Astrocyte (in vitro differentiated cells and primary cell): ENCODE measurements around the gene FLNC.

Experiments
- CTCF ChIP-seq: IDR thresholded peaks from 2 replicates; pipeline ENCODE4 v1.5.1; 2011; ENCODE audit warnings: low read depth, mild to moderate bottlenecking, inconsistent platforms, low read length, moderate library complexity; ENCODE audit not compliant: insufficient read depth
- EZH2 ChIP-seq: IDR thresholded peaks from 2 replicates; pipeline ENCODE4 v1.6.1; 2012; ENCODE audit warnings: mild to moderate bottlenecking, low read length, inconsistent platforms; ENCODE audit not compliant: insufficient read depth

- no peak for TF ChIP-seq EZH2
- TF ChIP-seq CTCF: no peak
These were observed 61.7 kb downstream of the FLNC start for GRCh38 chr7:128891942-128892269.
